Ishikawa (cell line): Measurements from ENCODE around the gene PIM3.

Source experiments
- CEBPB ChIP-seq: IDR thresholded peaks from 2 replicates; pipeline ENCODE4 v1.6.1; 2012
- CREB1 ChIP-seq: IDR thresholded peaks from 2 replicates; pipeline ENCODE4 v1.6.1; 2012; ENCODE audit warnings: low read depth
- EGR1 ChIP-seq: IDR thresholded peaks from 2 replicates; pipeline ENCODE4 v1.6.1; 2012
- EP300 ChIP-seq: IDR thresholded peaks from 2 replicates; pipeline ENCODE4 v1.6.1; 2012; ENCODE audit warnings: borderline replicate concordance
- FOXM1 ChIP-seq: IDR thresholded peaks from 2 replicates; pipeline ENCODE4 v1.6.1; 2012; ENCODE audit warnings: low read depth, borderline replicate concordance
- NFIC ChIP-seq: IDR thresholded peaks from 2 replicates; pipeline ENCODE4 v1.6.1; 2012
- RAD21 ChIP-seq: IDR thresholded peaks from 2 replicates; pipeline ENCODE4 v1.6.1; 2012; ENCODE audit warnings: low read depth
- TAF1 ChIP-seq: IDR thresholded peaks from 2 replicates; pipeline ENCODE4 v1.6.1; 2012; ENCODE audit warnings: low read depth, mild to moderate bottlenecking
- TCF12 ChIP-seq: IDR thresholded peaks from 2 replicates; pipeline ENCODE4 v1.6.1; 2012; ENCODE audit warnings: low read depth
- TEAD4 ChIP-seq: IDR thresholded peaks from 2 replicates; pipeline ENCODE4 v1.6.1; 2012
- YY1 ChIP-seq: IDR thresholded peaks from 2 replicates; pipeline ENCODE4 v1.6.1; 2012; ENCODE audit warnings: low read depth
- ZBTB7A ChIP-seq: IDR thresholded peaks from 2 replicates; pipeline ENCODE4 v1.6.1; 2012; ENCODE audit warnings: low read depth
- TF ChIP-seq, protein P1 (sequence below): IDR thresholded peaks from 2 replicates; pipeline ENCODE4 v1.6.1; 2012
- TF ChIP-seq, protein P2 (sequence below): IDR thresholded peaks from 2 replicates; pipeline ENCODE4 v1.6.1; 2012
- TF ChIP-seq, protein P3 (sequence below): IDR thresholded peaks from 2 replicates; pipeline ENCODE4 v1.6.1; 2012; ENCODE audit warnings: low read depth, mild to moderate bottlenecking

PIM3 gene

DNA sequence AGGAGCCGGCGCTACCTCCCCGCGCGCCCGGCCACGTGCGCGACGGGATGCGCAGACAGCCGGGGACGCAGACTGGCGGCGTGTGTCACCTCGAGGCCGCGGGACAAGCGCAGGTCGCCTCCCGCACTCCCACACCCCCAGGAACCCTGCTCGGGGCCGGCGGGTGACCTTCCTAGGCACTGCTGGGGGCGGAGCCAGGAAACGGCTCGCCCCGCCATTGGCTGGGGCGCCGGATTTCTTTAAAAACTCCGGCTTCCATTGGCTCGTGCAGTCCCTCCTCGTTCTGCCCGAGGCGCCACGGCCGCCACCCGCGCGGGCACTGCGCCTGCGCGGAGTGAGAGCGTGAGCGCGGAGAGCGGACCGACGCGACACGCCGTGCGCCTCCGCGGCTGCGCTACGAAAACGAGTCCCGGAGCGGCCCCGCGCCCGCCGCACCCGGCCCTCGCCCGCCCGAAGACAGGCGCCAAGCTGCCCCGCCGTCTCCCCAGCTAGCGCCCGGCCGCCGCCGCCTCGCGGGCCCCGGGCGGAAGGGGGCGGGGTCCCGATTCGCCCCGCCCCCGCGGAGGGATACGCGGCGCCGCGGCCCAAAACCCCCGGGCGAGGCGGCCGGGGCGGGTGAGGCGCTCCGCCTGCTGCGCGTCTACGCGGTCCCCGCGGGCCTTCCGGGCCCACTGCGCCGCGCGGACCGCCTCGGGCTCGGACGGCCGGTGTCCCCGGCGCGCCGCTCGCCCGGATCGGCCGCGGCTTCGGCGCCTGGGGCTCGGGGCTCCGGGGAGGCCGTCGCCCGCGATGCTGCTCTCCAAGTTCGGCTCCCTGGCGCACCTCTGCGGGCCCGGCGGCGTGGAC lies at the start of gene PIM3:
Gene PIM3, plus strand, starts transcription at position 614 of the 846 bp plus-strand sequence. Its CDS starts 176 bp downstream, at position 790.
- TF ChIP-seq TAF1 (peak; percentile 91), EGR1 (0 out of 2 replicates have a peak, but pooled peaks have one; percentile 6), RAD21 (no peak; the same call in 1 of the 2 replicates), TEAD4 (0 out of 2 replicates have a peak, but pooled peaks have one; percentile 26), ZBTB7A (0 out of 2 replicates have a peak, but pooled peaks have one; percentile 27), YY1 (no peak), CREB1 (no peak), FOXM1 (peak; percentile 91), CEBPB (no peak), EP300 (peak; percentile 24), NFIC (no peak), TCF12 (no peak)
- TF ChIP-seq, protein P1, sequence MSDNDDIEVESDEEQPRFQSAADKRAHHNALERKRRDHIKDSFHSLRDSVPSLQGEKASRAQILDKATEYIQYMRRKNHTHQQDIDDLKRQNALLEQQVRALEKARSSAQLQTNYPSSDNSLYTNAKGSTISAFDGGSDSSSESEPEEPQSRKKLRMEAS: peak; percentile 93
- TF ChIP-seq, protein P2, sequence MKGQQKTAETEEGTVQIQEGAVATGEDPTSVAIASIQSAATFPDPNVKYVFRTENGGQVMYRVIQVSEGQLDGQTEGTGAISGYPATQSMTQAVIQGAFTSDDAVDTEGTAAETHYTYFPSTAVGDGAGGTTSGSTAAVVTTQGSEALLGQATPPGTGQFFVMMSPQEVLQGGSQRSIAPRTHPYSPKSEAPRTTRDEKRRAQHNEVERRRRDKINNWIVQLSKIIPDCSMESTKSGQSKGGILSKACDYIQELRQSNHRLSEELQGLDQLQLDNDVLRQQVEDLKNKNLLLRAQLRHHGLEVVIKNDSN: peak; percentile 43; the same call in 1 of the 2 replicates
- TF ChIP-seq, protein P3, sequence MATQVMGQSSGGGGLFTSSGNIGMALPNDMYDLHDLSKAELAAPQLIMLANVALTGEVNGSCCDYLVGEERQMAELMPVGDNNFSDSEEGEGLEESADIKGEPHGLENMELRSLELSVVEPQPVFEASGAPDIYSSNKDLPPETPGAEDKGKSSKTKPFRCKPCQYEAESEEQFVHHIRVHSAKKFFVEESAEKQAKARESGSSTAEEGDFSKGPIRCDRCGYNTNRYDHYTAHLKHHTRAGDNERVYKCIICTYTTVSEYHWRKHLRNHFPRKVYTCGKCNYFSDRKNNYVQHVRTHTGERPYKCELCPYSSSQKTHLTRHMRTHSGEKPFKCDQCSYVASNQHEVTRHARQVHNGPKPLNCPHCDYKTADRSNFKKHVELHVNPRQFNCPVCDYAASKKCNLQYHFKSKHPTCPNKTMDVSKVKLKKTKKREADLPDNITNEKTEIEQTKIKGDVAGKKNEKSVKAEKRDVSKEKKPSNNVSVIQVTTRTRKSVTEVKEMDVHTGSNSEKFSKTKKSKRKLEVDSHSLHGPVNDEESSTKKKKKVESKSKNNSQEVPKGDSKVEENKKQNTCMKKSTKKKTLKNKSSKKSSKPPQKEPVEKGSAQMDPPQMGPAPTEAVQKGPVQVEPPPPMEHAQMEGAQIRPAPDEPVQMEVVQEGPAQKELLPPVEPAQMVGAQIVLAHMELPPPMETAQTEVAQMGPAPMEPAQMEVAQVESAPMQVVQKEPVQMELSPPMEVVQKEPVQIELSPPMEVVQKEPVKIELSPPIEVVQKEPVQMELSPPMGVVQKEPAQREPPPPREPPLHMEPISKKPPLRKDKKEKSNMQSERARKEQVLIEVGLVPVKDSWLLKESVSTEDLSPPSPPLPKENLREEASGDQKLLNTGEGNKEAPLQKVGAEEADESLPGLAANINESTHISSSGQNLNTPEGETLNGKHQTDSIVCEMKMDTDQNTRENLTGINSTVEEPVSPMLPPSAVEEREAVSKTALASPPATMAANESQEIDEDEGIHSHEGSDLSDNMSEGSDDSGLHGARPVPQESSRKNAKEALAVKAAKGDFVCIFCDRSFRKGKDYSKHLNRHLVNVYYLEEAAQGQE: no peak

DNA sequence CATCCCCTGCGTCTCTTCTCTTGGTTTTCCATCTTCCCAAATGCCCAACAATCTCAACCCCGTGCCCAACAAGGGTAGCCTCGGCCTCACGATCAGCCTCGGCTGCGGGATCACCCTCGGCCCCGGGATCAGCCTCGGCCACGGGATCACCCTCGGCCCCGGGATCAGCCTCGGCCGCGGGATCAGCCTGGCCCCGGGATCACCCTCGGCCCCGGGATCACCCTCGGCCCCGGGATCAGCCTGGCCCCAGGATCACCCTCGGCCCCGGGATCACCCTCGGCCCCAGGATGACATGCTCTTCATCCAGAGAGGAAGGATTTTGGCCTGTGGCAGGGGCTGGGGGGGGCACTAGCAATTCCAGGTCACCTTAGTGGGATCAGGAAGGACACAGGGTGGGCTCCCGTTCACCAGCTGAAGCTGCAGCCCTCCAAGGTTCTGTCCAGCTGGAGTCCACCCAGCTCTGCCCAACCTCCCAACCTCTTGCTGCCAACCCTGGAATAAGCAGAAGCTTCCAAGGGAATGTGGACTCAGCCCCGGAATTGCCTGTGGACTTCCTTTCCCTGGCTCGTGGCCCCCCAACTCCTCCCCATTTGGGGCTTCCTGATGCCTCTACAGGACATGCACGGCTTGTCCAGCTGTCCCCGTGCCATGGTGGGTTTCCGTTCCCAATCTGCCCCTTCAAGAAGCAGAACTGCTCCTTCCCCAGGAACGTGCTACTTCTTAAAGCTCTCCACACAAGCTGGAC lies 48.5 kb upstream of the PIM3 start:
- TF ChIP-seq, protein P3: no peak
- TF ChIP-seq TCF12 (no peak), RAD21 (no peak), FOXM1 (no peak), CREB1 (no peak)
- TF ChIP-seq, protein P1: no peak

DNA sequence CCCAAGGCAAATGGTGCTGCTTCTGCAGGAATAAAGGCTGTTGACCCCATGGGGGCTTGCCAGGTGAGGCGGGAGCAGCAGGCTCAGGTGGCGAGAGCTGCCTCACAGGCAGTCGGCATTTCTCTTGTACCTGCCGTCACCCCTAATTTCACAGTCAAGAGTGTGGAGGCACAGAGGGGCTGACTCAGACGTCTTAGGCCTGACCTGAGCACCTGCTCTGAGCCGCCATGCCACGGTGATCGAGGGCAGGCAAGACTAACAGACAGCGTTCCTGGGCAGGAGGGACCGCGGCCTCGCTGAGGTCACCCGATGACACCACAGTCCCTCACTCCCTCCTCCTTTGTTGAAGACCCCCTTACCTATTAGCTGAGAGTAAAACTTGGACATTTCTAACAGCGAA lies 47.5 kb upstream of the PIM3 start:
- TF ChIP-seq TCF12 (no peak), TAF1 (no peak), CEBPB (no peak)
- TF ChIP-seq, protein P1: no peak

DNA sequence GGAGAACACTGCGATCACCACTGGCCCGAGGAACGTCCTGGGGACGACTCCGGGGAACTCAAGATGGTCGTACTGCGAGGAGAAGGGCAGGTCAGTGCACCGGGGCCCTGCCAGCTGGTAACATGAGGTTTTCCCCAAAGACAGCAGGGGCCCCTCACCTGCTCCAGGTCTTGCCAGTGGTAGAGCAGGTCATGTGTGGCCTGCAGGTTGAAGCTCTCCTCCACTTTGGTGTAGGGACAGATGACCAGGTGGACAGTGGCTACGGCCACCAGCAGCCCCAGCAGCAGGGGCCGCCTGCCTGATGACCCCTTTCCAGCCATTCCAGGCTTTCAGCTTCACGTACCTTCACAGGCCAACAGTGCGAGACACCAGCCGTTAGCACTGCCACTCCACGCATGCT lies 47.1 kb upstream of the PIM3 start:
- no peak for TF ChIP-seq TCF12
- no peak for TF ChIP-seq CEBPB
- no peak for TF ChIP-seq ZBTB7A

DNA sequence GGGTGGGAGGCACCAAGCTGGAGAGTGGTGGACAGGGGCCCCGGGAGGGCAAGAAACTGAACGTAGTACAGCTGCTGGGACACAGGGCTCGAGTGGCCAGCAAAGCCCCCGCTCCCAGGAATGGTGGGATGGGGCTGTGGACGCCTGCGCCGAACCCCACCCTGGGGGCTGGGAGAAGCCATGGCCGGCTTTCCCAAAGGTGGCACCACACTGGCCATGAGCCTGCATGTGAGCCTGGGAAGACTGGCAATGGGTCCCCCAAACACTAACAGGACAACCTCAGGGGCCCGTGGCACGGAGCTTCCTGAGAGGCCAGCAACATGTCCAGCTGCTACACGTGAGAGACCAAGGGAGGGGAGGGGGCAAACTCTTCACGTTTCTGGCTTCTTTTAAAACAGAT lies 46.3 kb upstream of the PIM3 start:
- TF ChIP-seq, protein P1: no peak
- TF ChIP-seq EGR1: no peak
- no peak for TF ChIP-seq ZBTB7A
- TF ChIP-seq RAD21: no peak
- TF ChIP-seq NFIC: no peak
- TF ChIP-seq CREB1: no peak
- TF ChIP-seq CEBPB: no peak
- no peak for TF ChIP-seq TCF12
- no peak for TF ChIP-seq FOXM1
- no peak for TF ChIP-seq TAF1

DNA sequence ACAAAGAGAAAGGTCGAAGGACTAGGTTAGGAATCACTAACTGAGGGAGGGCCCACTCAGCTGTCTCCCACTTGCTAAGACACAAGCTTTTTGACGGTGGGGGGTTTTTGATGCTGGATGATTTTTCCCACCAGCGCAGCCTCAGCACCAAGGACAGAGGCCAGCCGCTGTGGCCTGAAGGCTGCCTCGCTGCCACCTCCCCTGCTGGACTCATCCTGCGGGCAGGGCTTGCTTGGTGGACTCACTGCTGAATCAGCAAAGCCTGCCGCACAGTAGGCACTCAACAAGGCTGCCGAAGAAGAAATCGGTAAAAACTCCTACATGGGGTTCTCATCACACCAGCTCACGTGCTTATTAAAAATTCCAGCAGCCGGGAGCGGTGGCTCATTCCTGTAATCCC lies 45.0 kb upstream of the PIM3 start:
- TF ChIP-seq CREB1 (no peak), NFIC (no peak)
- TF ChIP-seq, protein P3: peak; percentile 85
